Measurements from ENCODE around the gene AFTPH. TPM values are rescaled to one million over a fixed set of nuclear protein-coding genes. Genes with fewer than 3 reads are reported as not detected.

The AFTPH gene
- total RNA-seq, 1 donor from 2014 or later: 28.9 TPM

DNA sequence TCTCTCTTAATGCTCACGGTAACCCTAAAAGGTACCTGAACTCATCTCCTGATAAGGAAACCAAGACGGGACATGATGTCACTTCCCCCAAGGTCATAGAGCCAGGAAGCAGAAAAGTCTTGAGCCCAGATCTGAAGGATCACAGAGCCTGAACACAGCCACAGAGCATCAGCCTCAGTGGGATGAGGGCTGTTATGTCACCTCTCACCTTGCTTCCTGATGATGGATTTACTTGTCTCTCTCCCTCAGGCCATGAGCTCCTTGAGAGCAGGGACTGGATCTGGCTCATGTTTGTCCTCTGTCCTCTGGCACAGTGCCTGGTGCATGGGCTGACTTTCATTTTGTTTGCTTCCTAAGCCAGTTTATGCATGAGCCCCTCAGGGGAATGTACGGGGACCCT lies 75.3 kb downstream of the AFTPH start:
- Mint-ChIP-seq H3K36me3 (ENCODE audit: insufficient read depth) (no peaks in the 10 kb centered on the region), H3K4me3 (ENCODE audit: low read depth) (no peak overlapping the region), H3K4me1 (ENCODE audit: low read depth) (peaks cover 7% of the 10 kb centered on the region), H3K9me3 (ENCODE audit: low read depth) (peaks cover under 1% of the 10 kb centered on the region), H3K27me3 (peaks cover 7% of the 10 kb centered on the region), H3K27ac (no peak overlapping the region)
- TF ChIP-seq, protein P1, sequence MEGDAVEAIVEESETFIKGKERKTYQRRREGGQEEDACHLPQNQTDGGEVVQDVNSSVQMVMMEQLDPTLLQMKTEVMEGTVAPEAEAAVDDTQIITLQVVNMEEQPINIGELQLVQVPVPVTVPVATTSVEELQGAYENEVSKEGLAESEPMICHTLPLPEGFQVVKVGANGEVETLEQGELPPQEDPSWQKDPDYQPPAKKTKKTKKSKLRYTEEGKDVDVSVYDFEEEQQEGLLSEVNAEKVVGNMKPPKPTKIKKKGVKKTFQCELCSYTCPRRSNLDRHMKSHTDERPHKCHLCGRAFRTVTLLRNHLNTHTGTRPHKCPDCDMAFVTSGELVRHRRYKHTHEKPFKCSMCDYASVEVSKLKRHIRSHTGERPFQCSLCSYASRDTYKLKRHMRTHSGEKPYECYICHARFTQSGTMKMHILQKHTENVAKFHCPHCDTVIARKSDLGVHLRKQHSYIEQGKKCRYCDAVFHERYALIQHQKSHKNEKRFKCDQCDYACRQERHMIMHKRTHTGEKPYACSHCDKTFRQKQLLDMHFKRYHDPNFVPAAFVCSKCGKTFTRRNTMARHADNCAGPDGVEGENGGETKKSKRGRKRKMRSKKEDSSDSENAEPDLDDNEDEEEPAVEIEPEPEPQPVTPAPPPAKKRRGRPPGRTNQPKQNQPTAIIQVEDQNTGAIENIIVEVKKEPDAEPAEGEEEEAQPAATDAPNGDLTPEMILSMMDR (IDR thresholded peaks at IDR 0.05; ENCODE audit: unreplicated experiment): no peak
- DNase-seq (ENCODE audit: low spot score, unreplicated experiment): no peak

DNA sequence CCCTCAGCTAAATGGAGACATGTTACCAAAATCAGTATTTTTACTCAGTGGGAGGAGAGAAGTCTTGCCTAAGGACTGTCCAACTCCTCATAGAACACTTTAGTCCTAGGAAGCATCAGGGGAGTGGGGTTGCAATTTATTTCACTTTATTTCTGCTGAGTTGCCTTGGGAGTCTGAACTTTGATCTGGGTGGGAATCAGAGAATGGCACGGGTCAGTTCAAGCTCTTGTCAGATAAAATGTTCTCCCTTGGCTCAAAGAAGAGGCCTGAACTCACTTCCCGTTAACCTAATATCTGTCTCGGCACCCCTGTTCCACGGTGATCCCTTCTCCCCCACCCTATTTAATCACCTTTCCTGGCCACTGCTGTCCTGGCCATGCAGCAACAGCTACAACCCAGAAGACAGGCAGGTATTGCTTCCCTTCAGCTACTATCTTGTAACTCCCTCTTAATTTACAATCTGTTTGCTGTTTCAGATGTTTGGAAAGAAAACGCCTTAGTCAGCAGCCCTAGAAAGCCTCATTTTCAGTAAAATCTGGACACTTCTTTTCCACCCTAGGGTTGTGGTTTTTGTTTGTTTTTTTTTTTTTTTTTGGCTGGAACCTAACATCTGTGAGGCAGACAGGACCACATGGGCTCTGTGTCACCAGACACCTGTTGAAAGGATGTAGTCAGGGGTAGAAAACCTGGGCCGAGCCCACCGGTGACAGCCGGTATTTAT lies 77.1 kb downstream of the AFTPH start:
- Mint-ChIP-seq H3K4me1 (ENCODE audit: low read depth) (peaks cover 14% of the 10 kb centered on the region), H3K27ac (peak overlapping the region; percentile 41), H3K36me3 (ENCODE audit: insufficient read depth) (no peaks in the 10 kb centered on the region), H3K9me3 (ENCODE audit: low read depth) (peaks cover 4% of the 10 kb centered on the region), H3K27me3 (peaks cover 7% of the 10 kb centered on the region), H3K4me3 (ENCODE audit: low read depth) (no peak overlapping the region)
- no peak for DNase-seq (ENCODE audit: low spot score, unreplicated experiment)
- TF ChIP-seq, protein P1 (IDR thresholded peaks at IDR 0.05; ENCODE audit: unreplicated experiment): no peak

DNA sequence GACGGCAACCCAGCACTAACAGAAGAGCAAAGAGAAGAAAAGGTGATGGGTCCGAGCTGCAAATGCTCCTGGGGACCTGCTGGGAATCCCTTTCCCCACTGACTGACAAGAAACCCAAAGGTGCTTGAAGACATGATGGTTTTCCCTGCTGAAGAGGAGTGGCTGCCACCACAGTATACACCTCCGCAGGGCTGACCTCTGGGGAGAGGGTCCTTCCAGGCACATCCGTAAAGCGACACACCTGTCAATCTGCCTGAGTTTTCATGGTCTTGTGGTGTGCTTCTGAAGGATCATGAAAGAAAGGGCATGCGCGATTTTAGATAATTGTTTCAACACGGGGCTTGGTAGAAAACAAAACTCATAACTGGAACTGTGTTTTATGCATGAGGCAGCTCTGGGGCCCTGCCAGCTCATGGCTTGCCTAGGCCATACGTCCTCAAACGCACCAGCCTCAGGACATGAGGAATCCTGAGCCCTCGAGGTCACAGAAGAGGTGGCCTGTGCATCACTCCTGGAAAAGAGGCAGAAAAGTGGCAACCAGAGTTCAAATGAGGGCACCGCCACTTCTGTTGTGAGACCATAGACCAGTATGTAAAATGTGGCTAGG lies 77.8 kb downstream of the AFTPH start:
- Mint-ChIP-seq H3K36me3 (ENCODE audit: insufficient read depth) (no peaks in the 10 kb centered on the region), H3K4me3 (ENCODE audit: low read depth) (no peak overlapping the region), H3K27me3 (peaks cover 7% of the 10 kb centered on the region), H3K9me3 (ENCODE audit: low read depth) (peaks cover 4% of the 10 kb centered on the region), H3K27ac (no peak overlapping the region), H3K4me1 (ENCODE audit: low read depth) (peaks cover 16% of the 10 kb centered on the region)
- DNase-seq (ENCODE audit: low spot score, unreplicated experiment): no peak
- TF ChIP-seq, protein P1 (IDR thresholded peaks at IDR 0.05; ENCODE audit: unreplicated experiment): no peak

DNA sequence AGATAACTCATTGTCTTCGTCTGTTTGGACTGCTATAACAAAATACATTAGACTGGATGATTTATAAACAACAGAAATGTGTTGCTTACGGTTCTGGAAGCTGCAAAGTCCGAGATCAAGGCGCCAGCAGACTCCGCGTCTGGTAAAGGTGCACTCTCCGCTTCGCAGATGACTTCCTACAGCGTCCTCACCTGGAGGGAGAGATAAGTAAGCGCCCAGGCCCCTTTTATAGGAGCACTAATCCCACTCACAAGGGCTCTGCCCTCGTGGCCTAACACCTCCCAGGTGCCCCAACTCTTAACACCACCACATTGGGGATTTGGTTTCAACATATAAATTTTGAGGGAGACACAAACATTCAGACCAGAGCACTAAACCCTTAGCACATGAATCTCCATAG lies 78.3 kb downstream of the AFTPH start:
- Mint-ChIP-seq H3K4me3 (ENCODE audit: low read depth) (no peak overlapping the region), H3K27me3 (peaks cover 7% of the 10 kb centered on the region), H3K9me3 (ENCODE audit: low read depth) (peaks cover 4% of the 10 kb centered on the region), H3K36me3 (ENCODE audit: insufficient read depth) (no peaks in the 10 kb centered on the region), H3K4me1 (ENCODE audit: low read depth) (peaks cover 17% of the 10 kb centered on the region), H3K27ac (no peak overlapping the region)
- TF ChIP-seq, protein P1 (IDR thresholded peaks at IDR 0.05; ENCODE audit: unreplicated experiment): no peak
- DNase-seq (ENCODE audit: low spot score, unreplicated experiment): no peak

DNA sequence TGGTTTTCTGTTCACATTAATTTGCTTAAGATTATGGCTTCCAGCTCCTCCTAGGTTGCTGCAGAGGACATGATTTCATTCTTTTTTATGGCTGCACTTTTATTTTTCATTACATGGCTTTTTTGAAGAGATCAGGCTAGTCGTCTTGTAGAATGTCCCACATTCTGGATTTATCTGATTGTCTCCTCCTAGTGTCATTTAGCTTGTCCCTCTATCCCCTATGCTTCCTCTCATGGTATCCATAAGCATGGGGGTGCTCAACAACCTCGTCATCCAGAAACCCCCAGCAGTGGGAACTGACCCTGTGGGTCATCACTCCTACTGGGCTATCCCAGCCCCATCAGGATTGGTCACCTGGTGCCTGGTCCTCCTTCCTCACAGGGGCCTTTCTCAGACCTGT lies 80.0 kb downstream of the AFTPH start:
- Mint-ChIP-seq H3K4me3 (ENCODE audit: low read depth) (no peak overlapping the region), H3K9me3 (ENCODE audit: low read depth) (peaks cover 4% of the 10 kb centered on the region), H3K36me3 (ENCODE audit: insufficient read depth) (no peaks in the 10 kb centered on the region), H3K4me1 (ENCODE audit: low read depth) (peaks cover 25% of the 10 kb centered on the region), H3K27me3 (peaks cover 2% of the 10 kb centered on the region), H3K27ac (no peak overlapping the region)
- TF ChIP-seq, protein P1 (IDR thresholded peaks at IDR 0.05; ENCODE audit: unreplicated experiment): no peak
- DNase-seq (ENCODE audit: low spot score, unreplicated experiment): no peak

Measured in progenitor cell of endocrine pancreas (in vitro differentiated cells).